NCI-H1417 treated with DMSO at 0.1 percent for 48 hours (cell line): Measurements from ENCODE around the gene IL4.

Experiments
- DNase-seq: peaks from one replicate; lab custom pipeline; 2025; lab: John Stamatoyannopoulos, UW

The IL4 gene

GRCh38 chr5:132695956-132696355 is 22.2 kb downstream of the IL4 start:
- DNase-seq = no peak

- DNase-seq = no peak
Observed at GRCh38 chr5:132704875-132705274, 31.1 kb downstream of the IL4 start.

GRCh38 chr5:132708645-132709044 is 34.9 kb downstream of the IL4 start:
- no peak for DNase-seq

DNA sequence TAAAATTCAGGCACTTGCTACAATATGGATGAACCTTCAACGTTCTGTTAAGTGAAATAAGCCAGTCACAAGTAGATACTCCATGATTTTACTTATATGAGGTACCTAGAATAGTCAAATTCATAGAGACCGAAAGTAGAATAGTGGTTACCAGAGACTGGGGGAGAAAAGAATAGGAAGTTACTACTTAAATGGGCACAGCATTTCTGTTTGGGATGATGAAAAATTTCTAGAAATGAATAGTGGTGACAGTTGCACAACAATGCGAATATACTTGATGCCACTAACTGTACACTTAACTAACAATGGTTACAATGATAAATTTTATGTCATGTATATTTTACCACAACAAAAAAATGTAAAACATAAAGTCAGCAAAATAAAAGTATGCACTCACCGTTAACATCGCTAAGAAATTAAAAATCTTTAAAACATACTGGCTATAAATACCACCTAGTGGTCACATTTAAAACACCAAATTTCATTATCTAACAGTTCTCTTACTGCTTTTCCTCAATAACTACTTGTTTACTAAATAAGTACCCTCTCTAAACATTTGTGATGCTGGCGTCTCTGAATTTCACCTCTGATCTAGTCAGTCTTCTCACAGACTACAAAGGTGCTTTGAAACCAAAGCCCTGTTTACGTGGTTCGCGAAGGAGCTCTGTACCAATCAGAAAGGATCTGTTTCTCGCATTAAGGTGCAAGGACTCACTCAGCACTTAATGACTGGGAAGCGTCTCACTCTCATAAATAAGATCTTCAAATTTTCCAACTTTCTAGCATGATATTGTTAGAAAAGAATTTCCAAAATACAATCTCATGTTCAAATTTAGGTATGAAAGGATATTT is 40.9 kb downstream of the IL4 start:
- DNase-seq = no peak

GRCh38 chr5:132718544-132719312 is 44.9 kb downstream of the IL4 start:
- DNase-seq = no peak

DNA sequence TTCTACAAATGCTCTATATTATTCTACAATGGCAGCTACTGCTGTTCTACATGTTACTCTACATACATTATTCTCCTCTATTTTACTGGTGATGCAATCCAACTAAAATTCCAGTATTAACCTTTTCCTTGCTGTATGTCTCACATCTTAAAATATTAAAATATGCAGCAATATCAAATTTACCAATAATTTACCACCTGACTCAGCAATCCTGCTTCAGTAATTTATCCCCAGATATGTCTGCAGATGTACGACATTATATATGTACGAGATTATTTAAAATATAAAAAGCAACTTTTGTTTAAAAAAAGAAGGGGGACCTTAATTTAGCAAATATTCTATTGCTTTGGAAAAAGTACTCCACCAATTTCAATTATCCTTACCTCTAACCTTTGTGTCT is 52.0 kb downstream of the IL4 start:
- no peak for DNase-seq

DNA sequence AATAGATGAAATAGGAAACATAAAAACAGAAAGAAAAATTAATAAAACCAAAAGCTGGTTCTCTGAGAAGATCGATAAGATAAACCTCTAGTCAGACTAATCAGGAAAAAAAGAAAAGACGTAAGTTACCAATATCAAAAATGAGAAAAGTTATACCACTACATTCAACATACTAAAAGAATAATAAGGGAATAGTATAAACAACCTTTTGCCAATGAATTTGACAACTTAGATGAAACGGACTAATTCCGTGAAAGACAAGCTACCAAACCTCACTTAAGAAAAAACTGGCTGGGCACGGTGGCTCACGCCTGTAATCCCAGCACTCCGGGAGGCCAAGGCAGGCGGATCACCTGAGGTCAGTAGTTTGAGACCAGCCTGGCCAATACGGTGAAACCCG is 56.1 kb downstream of the IL4 start:
- no peak for DNase-seq
